ENCODE results near the gene HORMAD2. TPM values are rescaled to one million over a fixed set of nuclear protein-coding genes. Genes with fewer than 3 reads are reported as not detected.

The HORMAD2 gene
- total and polyA plus RNA-seq, 2 donors (not counting 3 experiments of a cell fraction or from before 2014, with no cell fraction given) = not detected

DNA sequence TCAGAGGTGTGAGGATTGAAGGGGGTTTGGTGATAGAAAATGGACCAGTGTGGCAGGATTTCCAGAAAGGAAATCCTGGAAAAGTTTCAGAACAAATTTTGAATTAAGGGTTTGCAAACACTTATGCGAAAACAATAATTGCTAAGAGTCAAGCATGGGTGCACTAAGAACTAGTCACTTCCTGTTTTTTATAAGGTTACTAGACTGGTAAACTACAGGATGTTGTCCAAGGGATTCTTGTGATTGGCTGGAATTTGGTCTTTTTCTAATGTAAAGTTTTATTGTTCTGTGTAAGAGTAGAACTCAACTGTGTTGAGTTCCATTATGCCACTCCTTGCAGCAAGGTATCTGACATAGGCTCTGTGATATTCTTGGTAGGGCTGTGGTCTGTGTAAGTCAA is 112.2 kb downstream of the HORMAD2 start:
- DNase-seq (ENCODE audit: low read depth, low spot score) = peak; percentile 47
- Histone ChIP-seq H3K4me3 (replicated peaks in 1 of 3; ENCODE audit: insufficient read depth in 1 of 3, low read depth in 1 of 3, low read length in 3 of 3) (no peak overlapping the region), H3K4me1 (ENCODE audit: control insufficient read depth, extremely low read depth, insufficient read depth, low read length) (peaks cover 44% of the 10 kb centered on the region), H3K27me3 (ENCODE audit: control insufficient read depth in 2 of 2, insufficient read depth in 2 of 2, low read length in 2 of 2) (no peaks in the 10 kb centered on the region), H3K79me2 (ENCODE audit: control insufficient read depth, insufficient read depth, low read length) (no peaks in the 10 kb centered on the region), H3K4me2 (ENCODE audit: insufficient read depth, low read length) (peak overlapping the region; percentile 39), H3K36me3 (ENCODE audit: control insufficient read depth in 2 of 2, extremely low read depth in 1 of 2, insufficient read depth in 2 of 2, low read length in 2 of 2) (no peaks in the 10 kb centered on the region), H3K27ac (ENCODE audit: insufficient read depth, low read depth, low read length) (peak overlapping the region; percentile 27), H3K9ac (replicated peaks; ENCODE audit: extremely low read depth, insufficient read depth, low read length) (no peak overlapping the region), H2AFZ (ENCODE audit: low read depth, low read length) (peak overlapping the region; percentile 42), H3K9me1 (replicated peaks; ENCODE audit: control insufficient read depth, extremely low read depth, insufficient read depth, low read length) (no peaks in the 10 kb centered on the region), H3K9me3 (replicated peaks; ENCODE audit: control insufficient read depth, insufficient read depth, low read length) (no peaks in the 10 kb centered on the region), H4K20me1 (replicated peaks; ENCODE audit: control insufficient read depth, extremely low read depth, insufficient read depth, low read length) (no peaks in the 10 kb centered on the region)
- dilution Hi-C loops (cut with MboI; ENCODE audit: extremely low pct_ligation_motif_present, low sequenced_read_pairs) (no loop called here), intact Hi-C loops (cut with micrococcal nuclease) (no loop called here)
- POLR2A ChIA-PET = no interaction called here
- no TSS peak for BruUV-seq (replicated peaks)
- peak; percentile 88 for FAIRE-seq
- CTCF ChIA-PET = no interaction called here
- no peak for TF ChIP-seq POLR2AphosphoS5 (IDR thresholded peaks at IDR 0.05; ENCODE audit: insufficient read depth, low read depth, low read length)
- peak; percentile 50 for TF ChIP-seq FOS (IDR thresholded peaks at IDR 0.05; ENCODE audit: borderline replicate concordance, insufficient read depth, low read length)

GRCh38 chr22:30193031-30193775 is 112.9 kb downstream of the HORMAD2 start:
- no peak overlapping the region for H3K9ac ChIP-seq (replicated peaks; ENCODE audit: extremely low read depth, insufficient read depth, low read length)
- intact Hi-C loops (cut with micrococcal nuclease) = no loop called here
- H3K79me2 ChIP-seq (ENCODE audit: control insufficient read depth, insufficient read depth, low read length) = no peaks in the 10 kb centered on the region
- no peak for TF ChIP-seq POLR2A (IDR thresholded peaks at IDR 0.05; ENCODE audit: low read depth, low read length)
- TF ChIP-seq GATA2 (IDR thresholded peaks at IDR 0.05; ENCODE audit: insufficient read depth, insufficient read length, low read depth, low read length) = no peak
- no peak for TF ChIP-seq JUN (IDR thresholded peaks at IDR 0.05; ENCODE audit: borderline replicate concordance, insufficient read depth, insufficient read length, low read depth)
- TF ChIP-seq FOS (IDR thresholded peaks at IDR 0.05; ENCODE audit: borderline replicate concordance, insufficient read depth, low read length) = no peak
- TF ChIP-seq, protein P1, sequence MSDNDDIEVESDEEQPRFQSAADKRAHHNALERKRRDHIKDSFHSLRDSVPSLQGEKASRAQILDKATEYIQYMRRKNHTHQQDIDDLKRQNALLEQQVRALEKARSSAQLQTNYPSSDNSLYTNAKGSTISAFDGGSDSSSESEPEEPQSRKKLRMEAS (IDR thresholded peaks at IDR 0.05; ENCODE audit: insufficient read depth, insufficient read length) = no peak
- TF ChIP-seq MYC (IDR thresholded peaks at IDR 0.05; ENCODE audit: low read depth, low read length) = no peak
- no peak for TF ChIP-seq CTCF (IDR thresholded peaks at IDR 0.05; ENCODE audit: extremely low read depth in 1 of 2, insufficient read depth in 1 of 2, low read depth in 1 of 2, low read length in 2 of 2)
- no peak for TF ChIP-seq POLR2AphosphoS5 (IDR thresholded peaks at IDR 0.05; ENCODE audit: insufficient read depth, low read depth, low read length)
- TF ChIP-seq EZH2 (IDR thresholded peaks at IDR 0.05; ENCODE audit: borderline replicate concordance, low read depth, low read length, severe bottlenecking) = no peak
- dilution Hi-C loops (cut with MboI; ENCODE audit: extremely low pct_ligation_motif_present, low sequenced_read_pairs) = no loop called here
- no peak for FAIRE-seq
- no peak overlapping the region for H2AFZ ChIP-seq (ENCODE audit: low read depth, low read length)
- H3K9me3 ChIP-seq (replicated peaks; ENCODE audit: control insufficient read depth, insufficient read depth, low read length) = no peaks in the 10 kb centered on the region
- H3K4me2 ChIP-seq (ENCODE audit: insufficient read depth, low read length) = no peak overlapping the region
- H3K4me1 ChIP-seq (ENCODE audit: control insufficient read depth, extremely low read depth, insufficient read depth, low read length) = peaks cover 47% of the 10 kb centered on the region
- CTCF ChIA-PET = no interaction called here
- H3K27me3 ChIP-seq (ENCODE audit: control insufficient read depth in 2 of 2, insufficient read depth in 2 of 2, low read length in 2 of 2) = no peaks in the 10 kb centered on the region
- POLR2A ChIA-PET = no interaction called here
- H3K9me1 ChIP-seq (replicated peaks; ENCODE audit: control insufficient read depth, extremely low read depth, insufficient read depth, low read length) = no peaks in the 10 kb centered on the region
- H3K27ac ChIP-seq (ENCODE audit: insufficient read depth, low read depth, low read length) = no peak overlapping the region
- no peaks in the 10 kb centered on the region for H3K36me3 ChIP-seq (ENCODE audit: control insufficient read depth in 2 of 2, extremely low read depth in 1 of 2, insufficient read depth in 2 of 2, low read length in 2 of 2)
- BruUV-seq (replicated peaks) = no TSS peak
- H3K4me3 ChIP-seq (replicated peaks in 1 of 3; ENCODE audit: insufficient read depth in 1 of 3, low read depth in 1 of 3, low read length in 3 of 3) = no peak overlapping the region
- DNase-seq (ENCODE audit: low read depth, low spot score) = no peak
- no peaks in the 10 kb centered on the region for H4K20me1 ChIP-seq (replicated peaks; ENCODE audit: control insufficient read depth, extremely low read depth, insufficient read depth, low read length)

All from endothelial cell of umbilical vein (primary cell).